Cardiac muscle cell (in vitro differentiated cells and primary cell): ENCODE measurements around the gene UNC5B. TPM values are rescaled to one million over a fixed set of nuclear protein-coding genes. Genes with fewer than 3 reads are reported as not detected.
"Not testable (repeated sequence)": the region's sequence is repeated elsewhere in the genome, so short reads cannot be mapped to it uniquely, and the experiment has no call there.

Experiments
- DNase-seq, 2 donors: peaks; one replicate each; pipeline versions ENCODE4 v3.0.0 to v3.0.0-alpha.2; 2010 to 2017; ENCODE audit warnings: low read depth in 1 of 2, low spot score in 1 of 2
- H3K27ac ChIP-seq: fragments of 200-600 bp; sonication (generic); 2 replicates; pipeline ENCODE4 v1.5.1; 2016
- H3K27me3 ChIP-seq: fragments of 200-600 bp; sonication (generic); 2 replicates; pipeline ENCODE4 v1.6.0; 2016; ENCODE audit warnings: control low read depth
- H3K36me3 ChIP-seq: fragments of 200-600 bp; sonication (generic); 2 replicates; pipeline ENCODE4 v1.5.1; 2016; ENCODE audit warnings: control low read depth
- H3K4me1 ChIP-seq: fragments of 200-600 bp; sonication (generic); 2 replicates; pipeline ENCODE4 v1.8.1; 2017; ENCODE audit warnings: low read depth, mild to moderate bottlenecking, mixed run types
- H3K4me3 ChIP-seq: fragments of 200-600 bp; sonication (generic); 2 replicates; pipeline ENCODE4 v1.5.1; 2016; ENCODE audit warnings: mild to moderate bottlenecking
- H3K9me3 ChIP-seq: fragments of 200-600 bp; sonication (generic); 2 replicates; pipeline ENCODE4 v1.5.1; 2017; ENCODE audit warnings: low read depth, mild to moderate bottlenecking, control low read depth
- CTCF ChIP-seq: IDR thresholded peaks from 2 replicates; pipeline ENCODE4 v1.5.1; 2012; ENCODE audit warnings: low read depth, mild to moderate bottlenecking, low read length
- polyA plus RNA-seq: library from polyadenylated mRNA; unstranded; fragments of >200 nt; fragmentation: Nextera tagmentation; extraction: Ambion mirVana; gene quantifications from 2 replicates; pipeline ENCODE4 v1.2.1, GENCODE V29; 2016
- total RNA-seq: library from RNA; depleted of rRNA; stranded (reverse); fragments of >200 nt; gene quantifications from 2 replicates; pipeline ENCODE4 v1.2.3, GENCODE V29; 2016

UNC5B gene
- total and polyA plus RNA-seq, 2 experiments from 2014 or later = 73.3 to 172 TPM

- DNase-seq = no peak
- H3K9me3 ChIP-seq = no peaks in the 10 kb centered on the region
- H3K36me3 ChIP-seq = peaks cover 71% of the 10 kb centered on the region
- H3K4me1 ChIP-seq = peaks cover 2% of the 10 kb centered on the region
- TF ChIP-seq CTCF = no peak
- H3K27ac ChIP-seq = no peak overlapping the region
- H3K4me3 ChIP-seq = no peak overlapping the region
- no peaks in the 10 kb centered on the region for H3K27me3 ChIP-seq
Observed at GRCh38 chr10:71293446-71294084, 81.2 kb downstream of the UNC5B start.

- no peaks in the 10 kb centered on the region for H3K27me3 ChIP-seq
- no peak overlapping the region for H3K4me3 ChIP-seq
- no peaks in the 10 kb centered on the region for H3K9me3 ChIP-seq
- DNase-seq = no peak
- TF ChIP-seq CTCF = no peak
- no peak overlapping the region for H3K27ac ChIP-seq
- peaks cover 2% of the 10 kb centered on the region for H3K4me1 ChIP-seq
- peaks cover 71% of the 10 kb centered on the region for H3K36me3 ChIP-seq
Observed at GRCh38 chr10:71294091-71294561, 81.8 kb downstream of the UNC5B start.

- H3K9me3 ChIP-seq = no peaks in the 10 kb centered on the region
- H3K27me3 ChIP-seq = no peaks in the 10 kb centered on the region
- peaks cover 72% of the 10 kb centered on the region for H3K36me3 ChIP-seq
- H3K27ac ChIP-seq = no peak overlapping the region
- no peak for DNase-seq
- no peak for TF ChIP-seq CTCF
- peaks cover under 1% of the 10 kb centered on the region for H3K4me1 ChIP-seq
- no peak overlapping the region for H3K4me3 ChIP-seq
Observed at GRCh38 chr10:71294856-71295255, 82.5 kb downstream of the UNC5B start.

GRCh38 chr10:71295641-71296040 is 83.3 kb downstream of the UNC5B start:
- Histone ChIP-seq H3K36me3 (peaks cover 75% of the 10 kb centered on the region), H3K4me3 (no peak overlapping the region), H3K27ac (no peak overlapping the region), H3K9me3 (no peaks in the 10 kb centered on the region), H3K4me1 (no peaks in the 10 kb centered on the region), H3K27me3 (no peaks in the 10 kb centered on the region)
- no peak for DNase-seq
- TF ChIP-seq CTCF = no peak

- H3K27ac ChIP-seq = no peak overlapping the region
- no peak for DNase-seq
- H3K27me3 ChIP-seq = no peaks in the 10 kb centered on the region
- H3K36me3 ChIP-seq = peaks cover 77% of the 10 kb centered on the region
- no peak overlapping the region for H3K4me3 ChIP-seq
- TF ChIP-seq CTCF = no peak
- H3K4me1 ChIP-seq = no peaks in the 10 kb centered on the region
- H3K9me3 ChIP-seq = no peaks in the 10 kb centered on the region
Observed at GRCh38 chr10:71296086-71296485, 83.7 kb downstream of the UNC5B start.

- H3K27me3 ChIP-seq, DNase-seq, H3K9me3 ChIP-seq, H3K4me3 ChIP-seq, H3K4me1 ChIP-seq, H3K27ac ChIP-seq: not testable (repeated sequence)
- peaks cover 71% of the 10 kb centered on the region for H3K36me3 ChIP-seq
Observed at GRCh38 chr10:71296811-71297210, 84.4 kb downstream of the UNC5B start.
